Measurements from ENCODE around the gene ABCC4.

The ABCC4 gene

GRCh38 chr13:95228130-95228529 lies 73.1 kb downstream of the ABCC4 start:
- no peaks in the 10 kb centered on the region for H3K27me3 ChIP-seq
- no peaks in the 10 kb centered on the region for H3K9me3 ChIP-seq
- peaks cover 3% of the 10 kb centered on the region for H3K4me1 ChIP-seq
- DNase-seq = no peak
- no peak overlapping the region for H3K4me3 ChIP-seq (ENCODE audit: low read depth, low read length)
- TF ChIP-seq, protein P1, sequence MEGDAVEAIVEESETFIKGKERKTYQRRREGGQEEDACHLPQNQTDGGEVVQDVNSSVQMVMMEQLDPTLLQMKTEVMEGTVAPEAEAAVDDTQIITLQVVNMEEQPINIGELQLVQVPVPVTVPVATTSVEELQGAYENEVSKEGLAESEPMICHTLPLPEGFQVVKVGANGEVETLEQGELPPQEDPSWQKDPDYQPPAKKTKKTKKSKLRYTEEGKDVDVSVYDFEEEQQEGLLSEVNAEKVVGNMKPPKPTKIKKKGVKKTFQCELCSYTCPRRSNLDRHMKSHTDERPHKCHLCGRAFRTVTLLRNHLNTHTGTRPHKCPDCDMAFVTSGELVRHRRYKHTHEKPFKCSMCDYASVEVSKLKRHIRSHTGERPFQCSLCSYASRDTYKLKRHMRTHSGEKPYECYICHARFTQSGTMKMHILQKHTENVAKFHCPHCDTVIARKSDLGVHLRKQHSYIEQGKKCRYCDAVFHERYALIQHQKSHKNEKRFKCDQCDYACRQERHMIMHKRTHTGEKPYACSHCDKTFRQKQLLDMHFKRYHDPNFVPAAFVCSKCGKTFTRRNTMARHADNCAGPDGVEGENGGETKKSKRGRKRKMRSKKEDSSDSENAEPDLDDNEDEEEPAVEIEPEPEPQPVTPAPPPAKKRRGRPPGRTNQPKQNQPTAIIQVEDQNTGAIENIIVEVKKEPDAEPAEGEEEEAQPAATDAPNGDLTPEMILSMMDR (IDR thresholded peaks at IDR 0.05; ENCODE audit: low read depth, low read length) = no peak
- H3K36me3 ChIP-seq = no peaks in the 10 kb centered on the region

- Histone ChIP-seq H3K27me3 (no peaks in the 10 kb centered on the region), H3K4me3 (ENCODE audit: low read depth, low read length) (no peak overlapping the region), H3K36me3 (no peaks in the 10 kb centered on the region), H3K4me1 (no peaks in the 10 kb centered on the region), H3K9me3 (no peaks in the 10 kb centered on the region)
- DNase-seq = no peak
- TF ChIP-seq, protein P1 (IDR thresholded peaks at IDR 0.05; ENCODE audit: low read depth, low read length) = no peak
Observed at GRCh38 chr13:95226932-95227695, 74.1 kb downstream of the ABCC4 start.

DNA sequence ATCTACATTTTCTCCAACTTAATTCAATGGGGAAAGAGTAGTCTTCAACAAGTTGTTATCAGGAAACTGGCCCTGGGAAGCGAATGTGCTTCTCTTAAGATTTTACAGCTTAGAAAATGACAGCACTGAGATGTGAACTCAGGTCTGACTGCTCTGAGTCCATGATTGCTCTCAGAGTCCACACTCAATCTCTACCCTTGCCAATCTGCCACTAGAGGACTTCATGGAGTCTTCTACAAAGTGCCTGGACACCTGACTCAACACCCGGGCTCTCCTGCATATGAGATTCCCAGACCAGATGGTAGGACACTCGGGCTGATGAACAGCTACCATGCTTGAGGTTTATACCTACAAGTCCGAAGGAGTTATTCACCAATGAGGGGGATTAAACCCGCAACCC lies 74.8 kb downstream of the ABCC4 start:
- Histone ChIP-seq H3K4me1 (no peaks in the 10 kb centered on the region), H3K4me3 (ENCODE audit: low read depth, low read length) (no peak overlapping the region), H3K27me3 (no peaks in the 10 kb centered on the region), H3K9me3 (no peaks in the 10 kb centered on the region), H3K36me3 (no peaks in the 10 kb centered on the region)
- DNase-seq = no peak
- TF ChIP-seq, protein P1 (IDR thresholded peaks at IDR 0.05; ENCODE audit: low read depth, low read length) = no peak

GRCh38 chr13:95226050-95226449 lies 75.2 kb downstream of the ABCC4 start:
- H3K36me3 ChIP-seq = no peaks in the 10 kb centered on the region
- no peak overlapping the region for H3K4me3 ChIP-seq (ENCODE audit: low read depth, low read length)
- H3K27me3 ChIP-seq = no peaks in the 10 kb centered on the region
- TF ChIP-seq, protein P1 (IDR thresholded peaks at IDR 0.05; ENCODE audit: low read depth, low read length) = no peak
- H3K9me3 ChIP-seq = no peaks in the 10 kb centered on the region
- 0 out of 2 replicates have a peak, but pooled peaks cover under 1% of the 10 kb centered on the region for H3K4me1 ChIP-seq
- no peak for DNase-seq

DNA sequence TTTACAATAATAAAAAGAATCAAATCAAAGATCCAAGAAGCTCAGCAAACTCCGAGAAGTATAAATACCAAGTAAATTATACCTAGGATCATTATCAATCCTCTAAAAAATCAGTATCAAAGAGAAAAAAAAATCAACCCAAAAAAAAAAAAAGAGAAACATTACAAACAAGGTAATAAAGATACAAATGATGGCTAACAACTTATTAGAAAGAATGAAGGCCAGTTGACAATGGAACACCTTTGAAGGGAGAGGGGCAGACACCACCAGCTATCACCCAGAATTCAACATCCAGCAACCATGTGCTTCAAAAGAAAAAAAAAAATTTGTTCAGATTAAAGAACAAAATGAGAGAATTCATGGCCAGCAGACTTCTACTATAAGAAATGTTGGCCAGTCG lies 77.2 kb downstream of the ABCC4 start:
- Histone ChIP-seq H3K4me1 (peaks cover 7% of the 10 kb centered on the region), H3K4me3 (ENCODE audit: low read depth, low read length) (no peak overlapping the region), H3K9me3 (no peaks in the 10 kb centered on the region), H3K27me3 (no peaks in the 10 kb centered on the region), H3K36me3 (no peaks in the 10 kb centered on the region)
- no peak for DNase-seq
- TF ChIP-seq, protein P1 (IDR thresholded peaks at IDR 0.05; ENCODE audit: low read depth, low read length) = no peak

GRCh38 chr13:95222733-95223018 lies 78.6 kb downstream of the ABCC4 start:
- no peaks in the 10 kb centered on the region for H3K27me3 ChIP-seq
- TF ChIP-seq, protein P1 (IDR thresholded peaks at IDR 0.05; ENCODE audit: low read depth, low read length) = no peak
- H3K36me3 ChIP-seq = no peaks in the 10 kb centered on the region
- H3K4me3 ChIP-seq (ENCODE audit: low read depth, low read length) = no peak overlapping the region
- H3K9me3 ChIP-seq = no peaks in the 10 kb centered on the region
- no peak for DNase-seq
- H3K4me1 ChIP-seq = peaks cover 7% of the 10 kb centered on the region

All from BE2C (cell line).